HepG2 (cell line): ENCODE measurements around the gene TRAP1. TPM values are rescaled to one million over a fixed set of nuclear protein-coding genes. Genes with fewer than 3 reads are reported as not detected.

ENCODE experiments used
- CHCHD3 ChIP-seq: sonication (generic); formaldehyde crosslinking; IDR thresholded peaks from 2 replicates; pipeline ENCODE4 v1.8.0; 2022; ENCODE audit warnings: mild to moderate bottlenecking, missing genetic modification reagents, moderate library complexity
- CSRNP1 ChIP-seq: sonication (generic); formaldehyde crosslinking; IDR thresholded peaks from 2 replicates; pipeline ENCODE4 v1.8.1; 2023; ENCODE audit warnings: mild to moderate bottlenecking, missing genetic modification reagents
- DMTF1 ChIP-seq: sonication (generic); formaldehyde crosslinking; IDR thresholded peaks from 2 replicates; pipeline ENCODE4 v1.4.0; 2020; ENCODE audit warnings: mild to moderate bottlenecking, missing genetic modification reagents
- HMG20B ChIP-seq: conservative IDR thresholded peaks from 2 replicates; pipeline ENCODE4 v1.6.1; 2016; ENCODE audit warnings: missing genetic modification reagents, missing compliant biosample characterization
- HNF4A ChIP-seq: sonication (generic); formaldehyde crosslinking; IDR thresholded peaks from 2 replicates; pipeline ENCODE4 v1.4.0; 2020; ENCODE audit warnings: missing genetic modification reagents
- KDM6A ChIP-seq: IDR thresholded peaks from 2 replicates; pipeline ENCODE4 v1.6.1; 2016; ENCODE audit warnings: low read depth
- KLF12 ChIP-seq: sonication (generic); formaldehyde crosslinking; IDR thresholded peaks from 2 replicates; pipeline ENCODE4 v1.4.0; 2020; ENCODE audit warnings: missing genetic modification reagents, borderline replicate concordance
- MEIS1 ChIP-seq: sonication (generic); formaldehyde crosslinking; IDR thresholded peaks from 2 replicates; pipeline ENCODE4 v1.9.0; 2021; ENCODE audit warnings: mild to moderate bottlenecking, missing genetic modification reagents, moderate library complexity, borderline replicate concordance
- POLR2AphosphoS5 ChIP-seq: IDR thresholded peaks from 2 replicates; pipeline ENCODE4 v1.6.1; 2012; ENCODE audit warnings: low read depth, low read length
- SSRP1 ChIP-seq: IDR thresholded peaks from 2 replicates; pipeline ENCODE4 v1.6.1; 2016; ENCODE audit warnings: control low read depth
- TIGD3 ChIP-seq: sonication (generic); formaldehyde crosslinking; IDR thresholded peaks from 2 replicates; pipeline ENCODE4 v1.5.1; 2020; ENCODE audit warnings: mild to moderate bottlenecking, missing genetic modification reagents, borderline replicate concordance
- XRCC5 ChIP-seq: fragments of 200-400 bp; formaldehyde crosslinking; optimal IDR thresholded peaks from 2 replicates; pipeline ENCODE3; 2017; ENCODE audit warnings: mild to moderate bottlenecking, low read length
- ZBTB38 ChIP-seq: sonication (generic); formaldehyde crosslinking; IDR thresholded peaks from 2 replicates; pipeline ENCODE4 v1.5.1; 2020; ENCODE audit warnings: mild to moderate bottlenecking, missing genetic modification reagents
- ZKSCAN1 ChIP-seq: fragments of 150-350 bp; IDR thresholded peaks from 2 replicates; pipeline ENCODE4 v1.6.1; 2014; ENCODE audit warnings: low read length
- ZNF18 ChIP-seq: sonication (generic); formaldehyde crosslinking; IDR thresholded peaks from 2 replicates; pipeline ENCODE4 v1.8.0; 2022; ENCODE audit warnings: mild to moderate bottlenecking, missing genetic modification reagents; ENCODE audit not compliant: insufficient replicate concordance
- ZNF253 ChIP-seq: sonication (generic); formaldehyde crosslinking; IDR thresholded peaks from 2 replicates; pipeline ENCODE4 v1.8.0; 2022; ENCODE audit warnings: mild to moderate bottlenecking, missing genetic modification reagents, borderline replicate concordance
- ZNF3 ChIP-seq: IDR thresholded peaks from 2 replicates; pipeline ENCODE4 v1.7.0; 2017; ENCODE audit warnings: inconsistent platforms
- ZNF550 ChIP-seq: sonication (generic); formaldehyde crosslinking; IDR thresholded peaks from 2 replicates; pipeline ENCODE4 v1.4.0; 2020; ENCODE audit warnings: mild to moderate bottlenecking, missing genetic modification reagents, borderline replicate concordance
- ZNF562 ChIP-seq: sonication (generic); formaldehyde crosslinking; IDR thresholded peaks from 2 replicates; pipeline ENCODE4 v1.8.0; 2022; ENCODE audit warnings: missing genetic modification reagents, borderline replicate concordance
- ZNF570 ChIP-seq: sonication (generic); formaldehyde crosslinking; IDR thresholded peaks from 2 replicates; pipeline ENCODE4 v1.4.0; 2020; ENCODE audit warnings: mild to moderate bottlenecking, missing genetic modification reagents, borderline replicate concordance
- ZNF589 ChIP-seq: sonication (generic); formaldehyde crosslinking; conservative IDR thresholded peaks from 2 replicates; pipeline ENCODE4 v1.8.0; 2022; ENCODE audit warnings: mild to moderate bottlenecking, moderate library complexity, missing genetic modification reagents
- ZNF605 ChIP-seq: sonication (generic); formaldehyde crosslinking; IDR thresholded peaks from 2 replicates; pipeline ENCODE4 v1.8.0; 2022; ENCODE audit warnings: mild to moderate bottlenecking, missing genetic modification reagents
- ZNF781 ChIP-seq: sonication (generic); formaldehyde crosslinking; IDR thresholded peaks from 2 replicates; pipeline ENCODE4 v1.5.1; 2020; ENCODE audit warnings: borderline replicate concordance, mild to moderate bottlenecking, missing genetic modification reagents; ENCODE audit errors: not compliant biosample characterization
- polyA plus RNA-seq, 8 experiments: library from polyadenylated mRNA; depleted of rRNA in 3 of 8; stranded (reverse) in 7 of 8; unstranded in 1 of 8; fragments of >200 nt; fragmentation: Illumina TruSeq in 4 of 8; extraction: Trizol in 4 of 8; gene quantifications; 2 replicates each; pipeline versions ENCODE4 v1.2.1 to v1.2.3, GENCODE V29; 2011 to 2016; ENCODE audit warnings: low read depth in 4 of 8, missing spikeins in 1 of 8, mixed read lengths in 1 of 8; ENCODE audit not compliant: insufficient read depth in 1 of 8
- total RNA-seq, 5 experiments: library from RNA; depleted of rRNA; stranded (reverse); fragments of >200 nt; fragmentation: Illumina TruSeq; extraction: Trizol; gene quantifications; 2 replicates each; pipeline ENCODE4 v1.2.3, GENCODE V29; 2016; ENCODE audit warnings: low read depth in 1 of 5

TRAP1 gene
- total and polyA plus RNA-seq, 2 of the 13 experiments (the other 11 are each of a cell fraction or from before 2014, with no cell fraction given), result 127 to 240 TPM

- TF ChIP-seq TIGD3 (CRISPR knock-in tag), result no peak
- TF ChIP-seq ZNF589 (CRISPR knock-in tag), result no peak
- no peak for TF ChIP-seq ZNF562
- TF ChIP-seq ZKSCAN1, result no peak
- 0 out of 2 replicates have a peak, but pooled peaks have one; percentile 15 for TF ChIP-seq HMG20B
- 0 out of 2 replicates have a peak, but pooled peaks have one; percentile 47 for TF ChIP-seq DMTF1 (CRISPR knock-in tag)
- TF ChIP-seq SSRP1 (CRISPR knock-in tag), result no peak
- no peak for TF ChIP-seq KDM6A (CRISPR knock-in tag)
- TF ChIP-seq KLF12 (CRISPR knock-in tag), result no peak
- TF ChIP-seq POLR2AphosphoS5, result peak; percentile 61
- TF ChIP-seq ZNF550 (CRISPR knock-in tag), result no peak
- TF ChIP-seq XRCC5, result peak; percentile 4
- TF ChIP-seq ZNF605, result no peak; the same call in 1 of the 2 replicates
- no peak for TF ChIP-seq HNF4A
- TF ChIP-seq ZNF18, result no peak
- no peak for TF ChIP-seq ZNF781 (CRISPR knock-in tag)
- TF ChIP-seq ZNF3 (CRISPR knock-in tag), result no peak
- 0 out of 2 replicates have a peak, but pooled peaks have one; percentile 54 for TF ChIP-seq CHCHD3
- TF ChIP-seq ZBTB38, result peak; percentile 90
- TF ChIP-seq ZNF570 (CRISPR knock-in tag), result no peak; the same call in 1 of the 2 replicates
- TF ChIP-seq CSRNP1, result no peak
- TF ChIP-seq MEIS1 (CRISPR knock-in tag), result peak; percentile 24; the same call in 1 of the 2 replicates
- no peak for TF ChIP-seq ZNF253 (CRISPR knock-in tag)
These were observed at the start of gene TRAP1 (continued) for GRCh38 chr16:3717235-3718018.
